Medulla oblongata (tissue), 1 donor: ENCODE results near the gene FAM216A.
"Not testable (repeated sequence)": the region's sequence is repeated elsewhere in the genome, so short reads cannot be mapped to it uniquely, and the experiment has no call there.

Experiments
- DNase-seq: peaks from one replicate; pipeline ENCODE4 v3.0.0-alpha.2; 2015; ENCODE audit errors: extremely low spot score

FAM216A gene

DNA sequence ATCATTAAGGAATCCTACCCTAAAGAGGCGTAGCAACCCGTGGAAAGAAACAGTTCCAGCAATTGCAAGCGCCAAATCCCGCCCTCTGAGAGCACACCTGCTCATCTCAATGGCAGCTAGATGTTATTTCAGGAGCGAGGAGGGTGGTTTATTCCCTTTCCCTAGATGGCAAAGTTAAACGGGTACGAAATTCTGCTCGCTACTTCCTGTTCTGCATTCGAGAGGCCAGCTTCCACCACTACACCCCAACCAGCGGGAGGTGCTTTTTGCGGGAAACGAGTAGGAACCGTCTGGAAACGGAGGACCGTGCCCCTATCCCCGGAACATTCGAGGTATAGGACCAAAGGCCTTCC lies 32.7 kb downstream of the FAM216A start:
- no peak for DNase-seq

DNA sequence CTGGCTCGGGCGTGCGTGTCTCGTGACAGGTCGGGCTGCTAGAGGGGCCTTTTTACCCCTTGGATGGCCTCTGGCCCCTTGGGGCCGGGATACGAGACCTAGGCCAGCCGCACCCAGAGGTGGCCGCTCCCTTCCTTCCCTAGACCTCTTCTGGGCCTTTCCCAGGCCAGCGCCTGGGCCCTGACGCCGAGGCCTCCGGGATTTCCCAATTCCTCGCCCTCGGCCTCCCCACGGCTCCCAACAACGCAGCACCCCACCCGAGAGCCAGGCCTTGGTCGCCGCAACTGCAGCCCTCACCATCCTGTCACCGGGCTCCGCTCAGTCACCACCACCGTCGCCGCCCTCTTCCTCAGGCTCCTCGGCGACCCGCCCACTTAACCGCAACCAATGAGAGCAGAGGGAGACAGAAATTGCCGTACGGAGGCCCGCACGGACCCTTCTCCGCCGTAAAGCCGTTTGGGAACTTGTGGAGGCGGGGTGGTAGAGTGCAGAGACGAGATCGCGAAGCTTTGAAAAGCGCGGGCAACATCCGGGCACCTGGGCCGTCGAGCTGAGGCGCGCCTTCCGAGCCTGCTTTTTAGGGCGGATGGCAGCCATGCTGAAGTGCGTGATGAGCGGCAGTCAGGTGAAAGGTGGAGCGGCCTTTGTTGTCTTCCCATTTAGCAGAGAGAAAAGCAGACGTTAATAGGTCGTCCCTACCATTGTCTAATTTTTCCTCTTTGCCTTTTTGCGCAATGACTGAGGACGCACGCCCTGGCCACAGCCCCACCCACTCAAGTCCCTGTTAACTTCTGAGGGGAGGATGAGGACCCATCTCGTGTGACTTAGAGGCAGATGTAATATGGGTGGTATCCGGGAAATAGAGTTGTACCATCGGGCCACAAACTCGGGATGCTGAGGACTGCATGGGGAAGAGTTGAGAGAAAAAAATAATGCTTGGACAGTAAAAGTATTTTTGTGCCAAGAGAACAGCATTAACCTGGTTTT lies 33.4 kb downstream of the FAM216A start, which contains the start of the genes RAD9B and VPS29:
Gene RAD9B, plus strand, starts transcription at position 580 of the 987 bp plus-strand sequence. Its CDS starts 7 bp downstream, at position 587.
Gene VPS29, minus strand, starts transcription at position 360 of the 987 bp plus-strand sequence. Its CDS starts 60 bp downstream, at position 300.
- peak; percentile 98 for DNase-seq

DNA sequence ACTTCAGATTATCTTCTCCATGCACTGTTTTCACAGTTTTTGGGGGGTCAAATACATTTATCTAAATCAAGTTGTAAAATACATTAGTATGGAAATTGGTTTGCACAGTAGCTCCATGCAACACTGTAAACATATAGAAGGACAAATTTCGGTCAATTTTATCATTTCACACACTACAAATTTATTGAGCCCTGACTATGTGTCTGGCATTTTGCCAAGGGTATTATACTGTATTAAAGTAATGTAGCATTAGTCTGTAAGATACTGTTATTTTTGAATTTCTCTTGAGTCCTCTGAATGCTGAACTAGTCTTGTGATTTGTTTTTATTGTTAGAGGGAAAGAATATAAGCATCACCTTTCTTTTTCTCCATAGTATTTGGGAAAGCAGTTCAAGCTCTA lies 34.8 kb downstream of the FAM216A start:
- no peak for DNase-seq

DNA sequence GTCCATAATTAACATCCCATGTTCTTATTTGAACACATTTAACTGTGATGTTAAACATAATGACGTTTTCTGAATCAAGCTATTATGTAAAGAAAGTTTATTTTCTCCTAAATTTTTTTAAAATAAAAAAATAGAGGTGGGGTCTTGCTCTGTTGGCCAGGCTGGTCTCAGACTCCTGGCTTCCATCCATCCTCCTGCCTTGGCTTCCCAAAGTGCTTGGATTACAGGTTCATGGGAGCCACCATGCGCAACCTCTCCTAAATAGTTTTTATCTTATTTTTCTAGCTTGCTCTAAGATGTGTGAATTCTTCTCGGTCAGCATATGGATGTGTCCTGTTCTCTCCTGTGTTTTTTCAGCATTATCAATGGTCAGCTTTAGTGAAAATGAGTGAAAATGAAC lies 36.7 kb downstream of the FAM216A start:
- DNase-seq: no peak

DNA sequence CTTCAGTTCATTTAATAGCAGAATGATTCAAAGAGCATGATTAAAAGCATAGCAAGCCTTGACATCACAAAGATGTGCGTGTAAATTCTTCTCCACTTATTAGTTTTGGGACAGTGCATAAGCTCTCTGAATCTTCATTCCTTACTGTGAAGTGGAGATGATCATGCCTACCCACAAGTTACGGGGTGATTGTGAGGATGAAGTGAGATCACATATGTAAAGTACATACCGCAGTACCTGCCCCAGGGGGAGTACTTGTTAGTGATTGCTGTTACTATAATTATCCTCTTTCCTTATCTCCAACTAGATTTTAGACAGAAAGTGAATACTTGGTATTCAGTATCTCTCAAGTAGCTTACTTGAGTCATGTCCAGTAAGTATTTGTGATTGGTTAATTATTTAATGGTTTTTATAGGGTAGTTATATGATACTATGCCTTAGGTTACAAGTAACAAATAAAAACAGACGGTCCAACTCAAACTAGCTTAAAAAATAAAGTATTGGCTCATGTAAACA lies 39.5 kb downstream of the FAM216A start:
- DNase-seq: no peak

DNA sequence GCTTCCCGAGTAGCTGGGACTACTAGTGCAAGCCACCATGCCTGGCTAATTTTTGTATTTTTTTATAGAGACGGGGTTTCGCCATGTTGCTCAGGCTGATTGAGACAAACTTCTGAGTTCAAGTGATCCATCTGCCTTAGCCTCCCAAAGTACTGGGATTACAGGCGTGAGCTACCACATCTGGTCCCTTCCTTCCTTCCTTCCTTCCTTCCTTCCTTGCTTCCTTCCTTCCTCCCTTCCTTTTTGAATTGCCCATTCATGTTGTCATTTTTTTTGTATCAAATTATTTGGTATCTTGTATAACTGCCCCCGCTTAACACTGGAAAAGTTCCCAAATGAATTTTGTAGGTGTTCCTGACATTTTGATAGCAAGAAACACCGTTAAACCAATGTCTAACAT lies 45.2 kb downstream of the FAM216A start:
- no peak for DNase-seq

DNA sequence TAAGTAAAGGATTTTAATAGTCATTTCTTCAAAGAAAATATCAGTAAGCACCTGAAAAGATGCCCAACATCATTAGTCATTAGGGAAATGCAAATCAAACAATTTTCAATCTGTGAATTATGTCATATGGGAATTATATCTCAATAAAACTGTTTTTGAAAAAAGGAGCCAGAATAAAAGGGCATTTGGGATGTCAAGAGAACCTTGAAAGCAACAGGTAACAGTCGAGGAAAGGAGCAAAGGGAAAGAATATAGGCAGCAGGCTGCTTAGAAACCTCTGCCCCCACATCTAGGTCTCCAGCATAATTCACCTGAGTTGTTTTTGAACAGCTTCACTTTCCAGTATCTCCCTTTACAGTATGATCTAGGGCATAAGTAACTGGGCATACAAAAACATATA lies 45.7 kb downstream of the FAM216A start:
- no peak for DNase-seq

DNA sequence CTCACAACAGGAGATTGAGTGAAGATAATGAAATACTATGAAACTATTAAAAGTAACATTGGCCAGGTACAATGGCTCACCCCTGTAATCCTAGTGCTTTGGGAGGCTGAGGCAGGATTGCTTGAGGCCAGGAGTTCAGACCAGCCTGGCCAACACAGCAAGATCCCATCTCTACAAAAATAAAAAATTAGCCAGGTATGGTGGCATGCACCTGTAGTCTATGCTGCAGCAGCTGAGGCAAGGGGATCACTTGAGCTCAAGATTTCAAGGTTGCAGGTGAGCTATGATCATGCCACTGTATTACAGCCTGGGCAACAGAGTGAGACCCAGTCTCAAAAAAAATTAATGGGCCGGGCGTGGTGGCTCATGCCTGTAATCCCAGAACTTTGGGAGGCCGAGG lies 48.4 kb downstream of the FAM216A start:
- no peak for DNase-seq

DNA sequence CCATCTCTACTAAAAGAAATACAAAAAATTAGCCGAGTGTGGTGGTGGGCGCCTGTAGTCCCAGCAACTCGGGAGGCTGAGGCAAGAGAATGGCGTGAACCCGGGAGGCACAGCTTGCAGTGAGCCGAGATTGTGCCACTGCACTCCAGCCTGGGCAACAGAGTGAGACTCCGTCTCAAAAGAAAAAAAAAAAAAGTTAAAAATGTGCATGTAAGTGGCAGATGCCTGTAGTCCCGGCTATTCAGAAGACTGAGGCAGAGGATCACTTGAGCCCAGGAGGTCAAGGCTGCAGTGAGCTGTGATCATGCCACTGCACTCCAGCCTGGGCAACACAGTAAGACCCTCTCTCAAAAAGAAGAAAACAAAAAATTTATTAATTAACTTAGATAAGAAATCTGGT lies 49.4 kb downstream of the FAM216A start:
- not testable (repeated sequence) for DNase-seq

DNA sequence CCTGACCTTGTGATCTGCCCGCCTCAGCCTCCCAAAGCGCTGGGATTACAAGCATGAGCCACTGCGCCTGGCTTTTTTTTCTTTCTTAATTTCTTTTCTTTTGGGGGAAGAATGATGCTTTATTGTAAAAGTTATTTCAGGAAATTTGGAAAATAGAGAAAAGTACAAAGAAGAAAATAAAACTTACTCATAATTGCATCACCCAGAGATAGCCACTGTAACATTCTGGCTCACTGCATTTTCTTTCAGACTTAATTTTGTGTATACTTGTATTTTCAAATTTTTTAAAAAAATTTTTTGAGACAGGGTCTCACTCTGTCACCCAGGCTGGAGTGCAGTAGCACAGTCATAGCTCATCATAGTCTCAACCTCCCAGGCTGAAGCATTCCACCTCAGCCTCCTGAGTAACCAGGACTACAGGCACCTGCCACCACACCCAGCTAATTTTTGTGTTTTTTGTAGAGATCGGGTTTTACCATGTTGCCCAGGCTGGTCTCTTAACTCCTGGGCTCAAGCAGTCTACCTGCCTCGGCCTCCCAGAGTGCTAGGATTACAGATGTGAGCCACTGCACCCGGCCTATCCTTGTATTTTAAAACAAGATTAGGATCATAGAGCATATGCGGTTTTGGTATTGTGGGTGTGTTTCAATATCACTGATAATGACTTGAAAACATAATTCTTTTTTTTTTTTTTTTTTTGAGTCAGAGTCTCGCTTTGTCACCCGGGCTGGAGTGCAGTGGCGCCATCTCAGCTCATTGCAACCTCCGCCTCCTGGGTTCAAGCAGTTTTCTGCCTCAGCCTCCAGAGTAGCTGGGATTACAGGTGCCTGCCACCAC lies 52.4 kb downstream of the FAM216A start:
- not testable (repeated sequence) for DNase-seq

DNA sequence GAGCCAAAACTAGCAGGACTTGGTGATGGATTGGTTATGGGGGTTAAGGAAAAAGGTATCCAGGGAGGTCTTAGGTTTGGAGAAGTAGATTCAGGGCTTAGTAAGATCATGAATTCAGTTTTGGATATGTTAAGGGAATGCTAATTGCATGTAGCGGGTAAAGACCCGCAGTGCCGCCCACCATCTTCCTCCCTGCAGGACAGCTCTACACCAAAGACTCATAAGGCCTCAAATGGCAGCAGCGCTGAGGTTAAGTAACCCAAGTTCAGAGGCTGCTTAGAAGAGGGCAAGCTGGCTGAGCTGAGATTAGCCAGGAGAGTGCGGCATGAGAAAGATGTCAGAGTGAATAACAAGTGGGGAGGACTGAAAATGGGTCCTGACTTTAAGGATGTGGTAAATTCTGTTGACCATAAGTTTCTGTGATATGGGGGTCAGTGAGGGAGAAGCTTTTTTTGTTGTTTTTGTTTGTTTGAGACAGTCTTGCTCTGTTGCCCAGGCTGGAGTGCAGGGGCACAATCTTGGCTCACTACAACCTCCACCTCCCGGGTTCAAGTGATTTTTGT lies 59.7 kb downstream of the FAM216A start:
- DNase-seq: no peak

DNA sequence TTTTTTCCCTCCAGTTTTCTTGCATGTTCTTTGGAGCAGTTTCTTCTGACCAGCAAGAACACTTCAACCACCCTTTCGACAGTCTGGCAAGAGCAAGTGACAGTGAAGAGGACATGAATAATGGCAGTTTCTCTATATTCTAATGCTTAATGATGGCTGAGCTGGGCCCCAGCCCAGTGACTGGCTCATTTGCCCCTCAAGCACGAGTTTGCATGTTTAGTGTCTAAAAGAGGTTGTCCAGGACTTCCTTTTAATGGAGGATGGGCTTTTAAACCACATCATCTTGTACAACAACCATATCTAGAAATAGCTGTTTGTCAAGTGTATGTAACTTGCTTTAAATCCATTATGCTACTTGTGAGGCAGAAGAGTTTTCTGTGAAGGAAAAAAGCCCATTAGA lies 61.9 kb downstream of the FAM216A start:
- no peak for DNase-seq

DNA sequence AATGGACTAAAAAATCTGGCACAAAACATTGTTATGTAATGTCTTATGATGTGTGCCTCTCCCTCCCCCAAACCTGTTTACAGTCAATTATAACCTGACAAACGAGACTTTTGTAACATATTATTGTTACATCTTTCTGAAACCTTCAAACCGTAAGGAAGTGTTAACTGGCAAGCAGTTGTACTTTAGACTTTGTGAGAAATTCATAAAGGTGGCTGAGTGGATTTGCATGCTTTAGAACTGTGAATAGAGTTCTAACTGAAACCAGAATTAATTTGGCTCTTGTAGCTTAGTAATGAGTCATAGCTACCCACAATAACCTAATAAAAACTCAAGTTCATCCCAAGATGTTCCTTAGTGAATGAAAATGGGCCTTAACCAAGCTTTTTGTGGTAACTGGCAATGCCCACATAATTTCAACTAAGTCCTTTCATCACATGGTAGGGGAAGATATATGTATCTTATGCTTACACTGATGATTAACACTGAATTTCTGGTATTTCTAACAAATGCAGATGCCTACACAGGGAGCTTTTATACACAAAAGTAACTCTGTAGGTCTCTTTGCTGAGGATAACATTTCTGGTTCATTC lies 63.2 kb downstream of the FAM216A start:
- DNase-seq: no peak

DNA sequence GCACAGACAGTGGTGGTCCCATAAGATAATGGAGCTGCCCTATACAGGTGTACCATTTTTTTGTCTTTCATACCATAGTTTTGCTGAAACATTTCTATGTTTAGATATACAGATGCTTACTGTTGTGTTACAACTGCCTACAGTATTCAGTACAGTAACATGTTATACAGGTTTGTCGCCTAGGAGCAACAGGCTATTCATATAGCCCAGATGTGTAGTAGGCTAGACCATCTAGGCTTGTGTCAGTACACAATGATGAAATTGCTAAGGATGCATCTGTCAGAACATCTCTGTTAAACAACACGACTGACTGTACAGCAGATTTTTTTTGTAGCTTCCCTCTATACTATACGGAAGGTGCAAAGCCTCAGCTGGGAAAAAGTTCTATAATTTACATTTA lies 64.0 kb downstream of the FAM216A start:
- DNase-seq: no peak

DNA sequence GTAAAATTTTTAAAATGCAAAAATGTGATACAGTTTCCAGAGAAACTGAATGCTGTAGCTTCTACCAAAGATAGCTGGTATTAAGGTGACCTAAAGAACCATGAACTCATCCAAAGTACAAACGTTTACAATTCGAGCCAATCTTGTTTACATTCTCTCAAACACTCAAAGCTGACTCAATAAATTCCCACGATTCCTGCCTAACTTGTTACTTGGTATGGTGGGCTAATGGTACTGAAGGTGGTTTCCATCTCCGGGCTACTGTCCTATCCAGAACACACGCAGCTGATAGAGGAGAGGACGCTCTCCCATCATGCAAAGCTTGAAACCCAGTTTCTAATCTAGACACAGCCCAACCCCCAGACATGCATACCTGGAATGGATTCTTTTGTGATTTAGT lies 65.0 kb downstream of the FAM216A start:
- no peak for DNase-seq

DNA sequence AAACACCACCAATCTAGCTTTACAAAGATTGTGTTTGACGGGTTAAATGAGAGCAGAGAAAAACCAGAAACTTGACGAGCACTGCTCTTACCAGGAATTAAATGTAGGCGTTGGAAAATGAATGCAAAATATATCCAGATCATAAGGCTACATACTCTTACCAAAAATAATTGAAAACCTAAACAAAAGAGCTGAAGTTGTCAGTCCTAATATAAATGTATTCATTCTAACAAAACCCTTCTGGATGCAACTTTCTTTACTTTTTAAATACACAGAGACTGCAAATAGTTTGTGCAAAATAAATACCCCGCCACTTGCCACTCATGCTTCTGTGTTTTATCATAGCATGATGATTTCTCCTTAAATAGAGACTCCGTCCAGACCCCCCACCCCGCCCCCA lies 66.2 kb downstream of the FAM216A start:
- DNase-seq: no peak

DNA sequence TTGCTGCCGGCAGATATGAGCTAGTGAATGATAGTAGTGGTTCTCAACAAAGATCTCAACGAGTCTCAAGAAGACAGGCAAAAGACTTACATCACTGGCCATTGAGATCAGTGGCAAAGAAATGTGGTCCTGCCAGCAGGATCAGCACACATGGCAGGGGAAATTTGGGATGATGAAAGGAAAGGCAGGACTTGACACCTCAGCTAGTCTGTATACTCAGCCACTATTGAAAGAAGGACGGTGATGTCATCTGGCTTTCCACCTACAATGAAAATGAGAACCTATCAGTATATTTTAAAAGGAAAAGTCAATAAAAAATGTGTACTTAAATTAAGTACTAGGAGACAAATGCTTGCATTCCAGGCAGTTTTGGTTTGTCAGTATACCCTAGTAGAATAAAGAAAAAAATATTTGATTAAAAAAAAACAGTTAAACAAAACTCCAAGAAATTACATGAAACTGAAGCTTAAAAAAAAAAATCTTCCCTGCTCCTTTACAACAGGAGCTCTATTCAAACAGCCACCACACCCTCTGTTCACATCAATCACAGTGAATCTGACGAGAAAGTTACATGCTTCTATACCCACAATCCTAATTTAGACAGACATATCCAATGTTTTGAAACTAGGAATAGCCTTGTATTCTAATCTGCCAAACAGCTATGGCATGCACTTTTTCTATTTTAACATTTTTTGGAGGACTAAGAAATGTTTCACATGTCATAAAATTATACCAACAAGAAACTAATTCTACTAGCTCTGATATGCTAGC lies 68.4 kb downstream of the FAM216A start:
- DNase-seq: no peak

DNA sequence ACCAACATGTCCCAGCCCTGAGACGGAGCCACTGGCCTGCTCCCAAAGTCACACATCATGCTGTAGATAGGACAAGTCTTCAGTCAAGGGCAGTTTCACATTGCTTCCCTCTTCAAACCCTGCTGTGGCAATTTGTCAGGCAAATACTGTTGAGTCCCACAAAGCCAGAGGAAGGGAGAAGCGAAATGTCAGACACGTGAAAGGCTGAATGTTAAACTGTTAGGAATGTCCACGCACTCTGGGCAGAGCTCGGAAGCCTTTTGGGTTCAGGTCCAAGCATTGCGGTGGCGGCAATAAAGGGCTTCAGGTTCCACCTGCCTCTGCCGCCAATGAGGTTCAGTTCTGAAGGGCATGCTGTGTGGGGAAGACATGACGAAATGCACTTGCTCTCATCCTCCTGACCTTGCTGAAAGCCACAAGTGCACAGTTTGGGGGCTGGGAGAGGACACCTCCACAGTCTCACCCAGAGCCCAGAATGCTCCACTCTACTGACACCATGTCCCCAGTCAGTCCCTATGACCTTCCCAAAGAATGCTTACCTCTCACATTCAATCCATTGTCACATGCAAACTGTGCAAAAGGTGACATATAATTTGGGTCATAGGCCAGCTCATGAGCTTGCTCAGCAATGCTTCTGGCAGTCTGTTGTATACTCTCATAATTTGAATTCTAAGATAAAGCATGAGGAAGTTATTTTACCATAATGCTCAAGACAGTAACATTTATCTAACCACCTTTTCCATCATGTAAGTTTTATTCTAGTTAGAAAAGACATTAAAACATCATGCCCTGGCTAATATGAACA lies 69.2 kb downstream of the FAM216A start:
- DNase-seq: no peak

DNA sequence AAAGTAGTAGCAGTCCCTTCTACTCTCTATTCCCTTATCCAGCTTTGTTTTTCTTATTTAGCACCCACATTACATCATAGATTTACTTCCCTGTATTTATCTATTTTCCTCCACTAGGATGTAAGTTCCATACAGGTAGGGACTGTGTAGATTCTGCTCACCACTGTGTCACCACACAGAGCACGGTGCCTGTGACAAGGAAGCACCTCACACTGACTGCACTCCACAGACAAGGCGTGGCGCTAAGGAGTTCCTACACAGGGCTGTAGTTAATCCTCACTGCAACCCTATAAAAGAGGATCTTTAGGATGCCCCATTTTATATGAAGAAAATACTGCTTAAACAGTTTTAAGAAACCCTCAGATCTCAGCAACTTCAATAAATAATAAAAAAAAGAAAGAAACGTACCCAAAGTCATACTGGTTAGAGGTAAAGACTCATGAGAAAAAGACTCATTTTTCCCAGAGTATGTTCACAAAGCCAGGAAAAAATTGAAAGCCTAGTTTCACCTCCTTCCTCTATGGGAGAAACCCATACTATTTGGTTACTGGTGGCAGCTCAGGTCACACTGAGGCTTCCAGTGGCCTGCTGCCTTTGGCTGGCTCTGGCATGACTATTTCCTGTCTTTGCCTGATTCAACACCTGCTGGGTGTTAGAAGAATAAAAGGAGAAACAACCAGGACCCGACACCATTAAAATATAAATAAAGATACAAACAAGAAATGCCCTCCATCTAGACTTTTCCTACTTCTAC lies 70.4 kb downstream of the FAM216A start:
- DNase-seq: no peak
